HFFc6 (cell line): ENCODE measurements around the gene BSND. TPM values are rescaled to one million over a fixed set of nuclear protein-coding genes. Genes with fewer than 3 reads are reported as not detected.

Experiments used
- DNase-seq: peaks from one replicate; pipeline ENCODE4 v3.0.0-alpha.2; 2018
- H3K27ac Mint-ChIP-seq: 2 replicates; pipeline ENCODE4 v1.8.0; 2020; ENCODE audit warnings: mild to moderate bottlenecking, mixed read lengths
- H3K27me3 Mint-ChIP-seq: 2 replicates; pipeline ENCODE4 v1.8.0; 2021; ENCODE audit warnings: mild to moderate bottlenecking, moderate library complexity, mixed read lengths; ENCODE audit not compliant: insufficient read depth
- H3K36me3 Mint-ChIP-seq: 2 replicates; pipeline ENCODE4 v1.8.0; 2021; ENCODE audit warnings: low read depth, mixed read lengths
- H3K4me1 Mint-ChIP-seq: 2 replicates; pipeline ENCODE4 v1.8.0; 2020; ENCODE audit warnings: low read depth, mixed read lengths
- H3K4me3 Mint-ChIP-seq: 2 replicates; pipeline ENCODE4 v1.8.0; 2020; ENCODE audit warnings: mild to moderate bottlenecking, moderate library complexity, mixed read lengths
- H3K9me3 Mint-ChIP-seq: 2 replicates; pipeline ENCODE4 v1.8.0; 2020; ENCODE audit warnings: mild to moderate bottlenecking, mixed read lengths
- total RNA-seq, 6 experiments: library from RNA; stranded (reverse); fragmentation: NEBNext Ultra II Directional; extraction: Animal tissue kit (Norgen Biotek cat#: 25700); gene quantifications; 2 replicates in 1 of 6; 3 replicates in 5 of 6; pipeline ENCODE4 v1.2.3, GENCODE V29; 2021
- TF ChIP-seq, protein P1 (sequence below): fragments of 200-600 bp; sonication (generic); IDR thresholded peaks from 2 replicates; pipeline ENCODE4 v1.5.0; 2021; ENCODE audit warnings: antibody characterized with exemption, mild to moderate bottlenecking

BSND gene
- total RNA-seq, 6 experiments from 2014 or later, result not detected

GRCh38 chr1:54996869-54997710, 1.6 kb upstream of the BSND start:
- Mint-ChIP-seq H3K27ac (no peak overlapping the region), H3K27me3 (peaks cover 28% of the 10 kb centered on the region), H3K4me1 (peaks cover 13% of the 10 kb centered on the region), H3K9me3 (no peaks in the 10 kb centered on the region), H3K4me3 (peak overlapping the region; percentile 23; the same call in 1 of the 2 replicates), H3K36me3 (no peaks in the 10 kb centered on the region)
- TF ChIP-seq, protein P1, sequence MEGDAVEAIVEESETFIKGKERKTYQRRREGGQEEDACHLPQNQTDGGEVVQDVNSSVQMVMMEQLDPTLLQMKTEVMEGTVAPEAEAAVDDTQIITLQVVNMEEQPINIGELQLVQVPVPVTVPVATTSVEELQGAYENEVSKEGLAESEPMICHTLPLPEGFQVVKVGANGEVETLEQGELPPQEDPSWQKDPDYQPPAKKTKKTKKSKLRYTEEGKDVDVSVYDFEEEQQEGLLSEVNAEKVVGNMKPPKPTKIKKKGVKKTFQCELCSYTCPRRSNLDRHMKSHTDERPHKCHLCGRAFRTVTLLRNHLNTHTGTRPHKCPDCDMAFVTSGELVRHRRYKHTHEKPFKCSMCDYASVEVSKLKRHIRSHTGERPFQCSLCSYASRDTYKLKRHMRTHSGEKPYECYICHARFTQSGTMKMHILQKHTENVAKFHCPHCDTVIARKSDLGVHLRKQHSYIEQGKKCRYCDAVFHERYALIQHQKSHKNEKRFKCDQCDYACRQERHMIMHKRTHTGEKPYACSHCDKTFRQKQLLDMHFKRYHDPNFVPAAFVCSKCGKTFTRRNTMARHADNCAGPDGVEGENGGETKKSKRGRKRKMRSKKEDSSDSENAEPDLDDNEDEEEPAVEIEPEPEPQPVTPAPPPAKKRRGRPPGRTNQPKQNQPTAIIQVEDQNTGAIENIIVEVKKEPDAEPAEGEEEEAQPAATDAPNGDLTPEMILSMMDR, result no peak
- DNase-seq, result peak; percentile 4

DNA sequence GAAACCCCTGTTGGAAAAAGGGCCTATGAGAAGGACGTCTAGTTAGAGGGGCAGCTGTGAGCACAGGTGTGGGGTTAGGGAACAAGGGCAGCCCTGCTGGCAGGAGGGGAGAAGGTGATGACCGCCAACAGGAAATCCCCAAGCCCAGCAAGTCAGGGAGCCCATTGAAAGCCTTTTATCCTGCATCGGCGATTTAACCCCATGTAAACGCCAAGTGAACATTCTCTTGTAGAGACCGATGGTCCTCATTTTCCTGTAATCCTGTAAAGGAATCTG, 1.1 kb upstream of the BSND start:
- Mint-ChIP-seq H3K36me3 (no peaks in the 10 kb centered on the region), H3K27me3 (peaks cover 28% of the 10 kb centered on the region), H3K9me3 (no peaks in the 10 kb centered on the region), H3K4me3 (no peak overlapping the region), H3K27ac (no peak overlapping the region), H3K4me1 (peaks cover 13% of the 10 kb centered on the region)
- TF ChIP-seq, protein P1, result no peak
- no peak for DNase-seq

GRCh38 chr1:54998100-54998499, 633 bp upstream of the BSND start:
- Mint-ChIP-seq H3K4me3 (no peak overlapping the region), H3K9me3 (no peaks in the 10 kb centered on the region), H3K27ac (no peak overlapping the region), H3K36me3 (no peaks in the 10 kb centered on the region), H3K27me3 (peaks cover 28% of the 10 kb centered on the region), H3K4me1 (peaks cover 13% of the 10 kb centered on the region)
- DNase-seq, result no peak
- TF ChIP-seq, protein P1, result no peak

GRCh38 chr1:55000110-55001085, 1.7 kb downstream of the BSND start:
- H3K4me1 Mint-ChIP-seq, result peaks cover 13% of the 10 kb centered on the region
- H3K4me3 Mint-ChIP-seq, result no peak overlapping the region
- TF ChIP-seq, protein P1, result no peak
- no peaks in the 10 kb centered on the region for H3K9me3 Mint-ChIP-seq
- H3K36me3 Mint-ChIP-seq, result no peaks in the 10 kb centered on the region
- no peak overlapping the region for H3K27ac Mint-ChIP-seq
- no peak for DNase-seq
- peaks cover 21% of the 10 kb centered on the region for H3K27me3 Mint-ChIP-seq

- H3K4me1 Mint-ChIP-seq, result peaks cover 4% of the 10 kb centered on the region
- no peak overlapping the region for H3K27ac Mint-ChIP-seq
- H3K4me3 Mint-ChIP-seq, result no peak overlapping the region
- H3K27me3 Mint-ChIP-seq, result peaks cover 11% of the 10 kb centered on the region
- TF ChIP-seq, protein P1, result no peak
- no peak for DNase-seq
- no peaks in the 10 kb centered on the region for H3K36me3 Mint-ChIP-seq
- no peaks in the 10 kb centered on the region for H3K9me3 Mint-ChIP-seq
These were observed 2.6 kb downstream of the BSND start for GRCh38 chr1:55001311-55001710.
